OCI-LY7 (cell line): Measurements from ENCODE around the gene BORCS6. TPM values are rescaled to one million over a fixed set of nuclear protein-coding genes. Genes with fewer than 3 reads are reported as not detected.

Experiments used
- BruUV-seq: library from RNA; stranded (reverse); fragments of 400-500 nt; replicated peaks from 2 replicates; lab custom pipeline; 2021; lab: Mats Ljungman, UMichigan
- CTCF ChIA-PET: fragments of 300-600 bp; sonication (Branson Sonifier 250); formaldehyde crosslinking; loops from one replicate; lab custom pipeline; 2022; ENCODE audit warnings: antibody characterized with exemption; ENCODE audit not compliant: unreplicated experiment; lab: Charles Lee
- POLR2A ChIA-PET: fragments of 300-600 bp; sonication (Branson Sonifier 250); formaldehyde crosslinking; loops from one replicate; lab custom pipeline; 2022; ENCODE audit warnings: antibody characterized with exemption; lab: Charles Lee
- DNase-seq: peaks from one replicate; pipeline ENCODE4 v3.0.0-alpha.2; 2015; ENCODE audit warnings: low spot score
- H2AFZ ChIP-seq: fragments of 200-600 bp; sonication (generic), shearing (Covaris generic); 2 replicates; pipeline ENCODE4 v1.6.1; 2014; ENCODE audit warnings: mild to moderate bottlenecking, antibody characterized with exemption, low read length, moderate library complexity
- H3K27ac ChIP-seq: fragments of 200-600 bp; sonication (generic); 2 replicates; pipeline ENCODE4 v1.5.1; 2014; ENCODE audit warnings: mixed run types, low read depth, mild to moderate bottlenecking, moderate library complexity, low read length, inconsistent platforms; ENCODE audit not compliant: poor library complexity, severe bottlenecking
- H3K36me3 ChIP-seq: fragments of 200-600 bp; sonication (generic); 2 replicates; pipeline ENCODE4 v1.6.1; 2014; ENCODE audit warnings: mild to moderate bottlenecking, antibody characterized with exemption, low read length, moderate library complexity, mixed read lengths; ENCODE audit not compliant: insufficient read depth
- H3K4me1 ChIP-seq: fragments of 200-600 bp; sonication (generic); 2 replicates; pipeline ENCODE4 v1.5.1; 2014; ENCODE audit warnings: mild to moderate bottlenecking, low read length; ENCODE audit not compliant: insufficient read depth, poor library complexity, severe bottlenecking
- H3K4me2 ChIP-seq: fragments of 200-600 bp; sonication (generic); 2 replicates; pipeline ENCODE4 v1.6.1; 2014; ENCODE audit warnings: mild to moderate bottlenecking, low read length
- H3K4me3 ChIP-seq: fragments of 200-600 bp; sonication (generic); 2 replicates; pipeline ENCODE4 v1.5.1; 2014; ENCODE audit warnings: mild to moderate bottlenecking, low read depth, low read length; ENCODE audit not compliant: poor library complexity, severe bottlenecking
- H3K79me2 ChIP-seq: fragments of 200-600 bp; sonication (generic); 2 replicates; pipeline ENCODE4 v1.6.1; 2016; ENCODE audit warnings: low read depth, mild to moderate bottlenecking, low read length, moderate library complexity, mixed read lengths; ENCODE audit not compliant: insufficient read depth
- H3K9me2 ChIP-seq: fragments of 200-600 bp; sonication (generic); 2 replicates; pipeline ENCODE4 v1.6.1; 2016; ENCODE audit warnings: mild to moderate bottlenecking, low read length, mixed read lengths; ENCODE audit not compliant: insufficient read depth
- H3K9me3 ChIP-seq: fragments of 200-600 bp; sonication (generic); 2 replicates; pipeline ENCODE4 v1.6.1; 2014; ENCODE audit warnings: mild to moderate bottlenecking, mixed run types, low read length, mixed read lengths
- H4K20me1 ChIP-seq: fragments of 200-600 bp; sonication (generic); 2 replicates; pipeline ENCODE4 v1.6.1; 2014; ENCODE audit warnings: mild to moderate bottlenecking, antibody characterized with exemption, low read length, moderate library complexity, mixed read lengths; ENCODE audit not compliant: insufficient read depth
- CTCF ChIP-seq: fragments of 200-600 bp; sonication (generic); conservative IDR thresholded peaks from 2 replicates; pipeline ENCODE4 v1.5.1; 2014; ENCODE audit warnings: mild to moderate bottlenecking, antibody characterized with exemption, low read length, moderate library complexity, mixed read lengths
- EZH2phosphoT487 ChIP-seq: fragments of 200-600 bp; sonication (generic); IDR thresholded peaks from 2 replicates; pipeline ENCODE4 v1.6.1; 2018; ENCODE audit warnings: low read depth, borderline replicate concordance, mild to moderate bottlenecking, mixed run types, antibody characterized with exemption, low read length, moderate library complexity, mixed read lengths
- intact Hi-C: fragments of 100-400 bp; cut with micrococcal nuclease; formaldehyde crosslinking; loops from one replicate; pipeline ENCODE4 v1.10.0; 2022; ENCODE audit not compliant: unreplicated experiment
- total RNA-seq, 2 experiments: library from RNA; depleted of rRNA in 1 of 2; stranded (reverse); fragments of >200 nt in 1 of 2; shearing (Covaris generic) in 1 of 2; gene quantifications; 2 replicates each; pipeline ENCODE4 v1.2.3, GENCODE V29; 2014 to 2022

Gene BORCS6
- total RNA-seq, 2 experiments from 2014 or later = 12.7 to 13.9 TPM

- H4K20me1 ChIP-seq = no peaks in the 10 kb centered on the region
- peaks cover 14% of the 10 kb centered on the region; the same call in 1 of the 2 replicates for H3K79me2 ChIP-seq
- no peak overlapping the region for H2AFZ ChIP-seq
- H3K9me2 ChIP-seq = no peaks in the 10 kb centered on the region
- H3K4me2 ChIP-seq = peak overlapping the region; percentile 74
- intact Hi-C loops = no loop called here
- no peak for TF ChIP-seq EZH2phosphoT487
- no peak for TF ChIP-seq CTCF
- H3K4me3 ChIP-seq = peak overlapping the region; percentile 91
- peaks cover 52% of the 10 kb centered on the region for H3K4me1 ChIP-seq
- ChIA-PET POLR2A (interaction anchor here (0.8 kb wide), 1 partner anchor 12 kb away, joined by 5 read pairs; no protein-coding TSS in a partner anchor), CTCF (no interaction called here)
- no TSS peak for BruUV-seq
- peaks cover 27% of the 10 kb centered on the region for H3K36me3 ChIP-seq
- DNase-seq = no peak
- H3K27ac ChIP-seq = peak overlapping the region; percentile 47
- no peaks in the 10 kb centered on the region for H3K9me3 ChIP-seq
Observed at GRCh38 chr17:8160741-8161221, 29.2 kb downstream of the BORCS6 start.

- Histone ChIP-seq H3K4me3 (no peak overlapping the region), H3K27ac (no peak overlapping the region), H4K20me1 (no peaks in the 10 kb centered on the region), H3K79me2 (peaks cover 14% of the 10 kb centered on the region; the same call in 1 of the 2 replicates), H3K4me1 (peaks cover 58% of the 10 kb centered on the region), H3K4me2 (no peak overlapping the region), H3K36me3 (peaks cover 27% of the 10 kb centered on the region), H2AFZ (no peak overlapping the region), H3K9me2 (no peaks in the 10 kb centered on the region), H3K9me3 (no peaks in the 10 kb centered on the region)
- POLR2A ChIA-PET = no interaction called here
- no peak for DNase-seq
- BruUV-seq = no TSS peak
- CTCF ChIA-PET = no interaction called here
- TF ChIP-seq CTCF (no peak), EZH2phosphoT487 (no peak)
- intact Hi-C loops = no loop called here
Observed at GRCh38 chr17:8160224-8160577, 29.8 kb downstream of the BORCS6 start.

GRCh38 chr17:8159459-8160223, 30.3 kb downstream of the BORCS6 start:
- Histone ChIP-seq H3K9me3 (no peaks in the 10 kb centered on the region), H4K20me1 (no peaks in the 10 kb centered on the region), H3K9me2 (no peaks in the 10 kb centered on the region), H3K4me3 (no peak overlapping the region), H2AFZ (no peak overlapping the region), H3K4me1 (peaks cover 58% of the 10 kb centered on the region), H3K36me3 (peaks cover 27% of the 10 kb centered on the region), H3K27ac (no peak overlapping the region), H3K79me2 (peaks cover 14% of the 10 kb centered on the region; the same call in 1 of the 2 replicates), H3K4me2 (no peak overlapping the region)
- ChIA-PET CTCF (no interaction called here), POLR2A (no interaction called here)
- intact Hi-C loops = loop anchor here (10.0 kb wide), 1 partner anchor 325 kb away; the partner anchor contains the start of gene KDM6B
- TF ChIP-seq CTCF (no peak), EZH2phosphoT487 (no peak)
- no peak for DNase-seq
- no TSS peak for BruUV-seq
